ENCODE results near the gene TOP2B.

TOP2B gene

DNA sequence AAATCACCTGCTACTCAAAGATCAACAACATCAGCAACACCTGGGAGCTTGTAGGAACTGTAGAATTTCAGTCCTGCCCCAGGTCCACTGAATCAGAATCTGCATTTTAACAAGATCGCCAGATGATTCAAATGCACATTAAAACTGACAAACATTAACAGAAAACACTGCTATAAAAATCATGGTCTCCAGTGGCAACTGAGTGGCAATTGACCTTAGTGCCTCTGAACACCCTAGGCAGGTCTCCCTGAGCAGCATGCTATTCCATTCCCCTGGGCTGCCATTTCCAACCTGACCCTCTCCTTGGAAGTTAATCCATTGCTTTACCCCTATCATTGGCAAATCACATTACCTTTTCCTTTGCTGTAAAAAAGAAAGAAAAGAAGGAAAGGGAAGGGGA lies 23.0 kb upstream of the TOP2B start:
- no peak overlapping the region for H2BK120ac ChIP-seq (ENCODE audit: insufficient read depth, low read length, poor library complexity)
- H4K8ac ChIP-seq (ENCODE audit: low read depth, low read length): no peak overlapping the region
- no peak overlapping the region for H3K27ac ChIP-seq (ENCODE audit: low read depth, low read length)
- H4K91ac ChIP-seq (ENCODE audit: low read depth, low read length): no peak overlapping the region
- no peaks in the 10 kb centered on the region for H3K79me1 ChIP-seq (ENCODE audit: low read length)
- no peak overlapping the region for H3K4me2 ChIP-seq (ENCODE audit: low read length)
- no peak overlapping the region for H3K4me3 ChIP-seq (ENCODE audit: low read depth, low read length)
- no peak overlapping the region for H2BK12ac ChIP-seq (ENCODE audit: low read length)
- no peak overlapping the region for H3K9ac ChIP-seq (ENCODE audit: low read length)
- H3K18ac ChIP-seq (ENCODE audit: low read length): no peak overlapping the region
- peaks cover 3% of the 10 kb centered on the region for H3K9me3 ChIP-seq (ENCODE audit: insufficient read depth, low read depth, low read length)
- H3K79me2 ChIP-seq (ENCODE audit: control insufficient read depth, insufficient read depth, low read length, poor library complexity): no peaks in the 10 kb centered on the region
- H2BK5ac ChIP-seq (ENCODE audit: low read depth, low read length, poor library complexity): no peak overlapping the region
- no peak overlapping the region for H3K14ac ChIP-seq (ENCODE audit: low read length)
- H3K4ac ChIP-seq (ENCODE audit: low read depth, low read length): no peak overlapping the region
- no peaks in the 10 kb centered on the region for H3K4me1 ChIP-seq (ENCODE audit: control insufficient read depth in 1 of 2, insufficient read depth in 2 of 2, low read length in 2 of 2)
- no peak for DNase-seq
- H3K23ac ChIP-seq (ENCODE audit: low read length): no peak overlapping the region
- H3K36me3 ChIP-seq (ENCODE audit: control insufficient read depth in 1 of 2, insufficient read depth in 2 of 2, low read length in 2 of 2): no peaks in the 10 kb centered on the region
- H2AK5ac ChIP-seq (ENCODE audit: low read length): no peak overlapping the region
- WGBS (ENCODE audit: extremely low coverage, insufficient coverage, insufficient read length): no CpG with 5 or more reads among the region's 1 CpG
- H4K12ac ChIP-seq (ENCODE audit: low read depth, low read length): no peak overlapping the region
- H3K27me3 ChIP-seq (ENCODE audit: insufficient read depth, low read length): no peaks in the 10 kb centered on the region
- H2AFZ ChIP-seq (ENCODE audit: insufficient read depth, low read length, poor library complexity): no peak overlapping the region

GRCh38 chr3:25686766-25687165 lies 22.1 kb upstream of the TOP2B start:
- Histone ChIP-seq H3K18ac (ENCODE audit: low read length) (no peak overlapping the region), H3K4me1 (ENCODE audit: control insufficient read depth in 1 of 2, insufficient read depth in 2 of 2, low read length in 2 of 2) (no peaks in the 10 kb centered on the region), H4K8ac (ENCODE audit: low read depth, low read length) (no peak overlapping the region), H3K79me2 (ENCODE audit: control insufficient read depth, insufficient read depth, low read length, poor library complexity) (no peaks in the 10 kb centered on the region), H3K9ac (ENCODE audit: low read length) (no peak overlapping the region), H3K27ac (ENCODE audit: low read depth, low read length) (no peak overlapping the region), H3K27me3 (ENCODE audit: insufficient read depth, low read length) (no peaks in the 10 kb centered on the region), H3K23ac (ENCODE audit: low read length) (no peak overlapping the region), H3K4me2 (ENCODE audit: low read length) (no peak overlapping the region), H3K14ac (ENCODE audit: low read length) (no peak overlapping the region), H4K91ac (ENCODE audit: low read depth, low read length) (no peak overlapping the region), H3K4ac (ENCODE audit: low read depth, low read length) (no peak overlapping the region), H3K4me3 (ENCODE audit: low read depth, low read length) (no peak overlapping the region), H4K12ac (ENCODE audit: low read depth, low read length) (no peak overlapping the region), H3K79me1 (ENCODE audit: low read length) (no peaks in the 10 kb centered on the region), H3K9me3 (ENCODE audit: insufficient read depth, low read depth, low read length) (peaks cover 3% of the 10 kb centered on the region), H3K36me3 (ENCODE audit: control insufficient read depth in 1 of 2, insufficient read depth in 2 of 2, low read length in 2 of 2) (no peaks in the 10 kb centered on the region), H2AFZ (ENCODE audit: insufficient read depth, low read length, poor library complexity) (no peak overlapping the region), H2BK5ac (ENCODE audit: low read depth, low read length, poor library complexity) (no peak overlapping the region), H2BK120ac (ENCODE audit: insufficient read depth, low read length, poor library complexity) (no peak overlapping the region), H2AK5ac (ENCODE audit: low read length) (no peak overlapping the region), H2BK12ac (ENCODE audit: low read length) (no peak overlapping the region)
- WGBS (ENCODE audit: extremely low coverage, insufficient coverage, insufficient read length): no CpG with 5 or more reads among the region's 23 CpGs
- DNase-seq: no peak

GRCh38 chr3:25683882-25684281 lies 19.2 kb upstream of the TOP2B start:
- Histone ChIP-seq H3K14ac (ENCODE audit: low read length) (no peak overlapping the region), H4K12ac (ENCODE audit: low read depth, low read length) (no peak overlapping the region), H3K4me2 (ENCODE audit: low read length) (no peak overlapping the region), H4K8ac (ENCODE audit: low read depth, low read length) (no peak overlapping the region), H3K9ac (ENCODE audit: low read length) (no peak overlapping the region), H3K18ac (ENCODE audit: low read length) (no peak overlapping the region), H3K9me3 (ENCODE audit: insufficient read depth, low read depth, low read length) (peaks cover 3% of the 10 kb centered on the region), H2AK5ac (ENCODE audit: low read length) (no peak overlapping the region), H3K79me2 (ENCODE audit: control insufficient read depth, insufficient read depth, low read length, poor library complexity) (no peaks in the 10 kb centered on the region), H3K36me3 (ENCODE audit: control insufficient read depth in 1 of 2, insufficient read depth in 2 of 2, low read length in 2 of 2) (no peaks in the 10 kb centered on the region), H3K79me1 (ENCODE audit: low read length) (no peaks in the 10 kb centered on the region), H3K27ac (ENCODE audit: low read depth, low read length) (no peak overlapping the region), H2BK5ac (ENCODE audit: low read depth, low read length, poor library complexity) (no peak overlapping the region), H3K4ac (ENCODE audit: low read depth, low read length) (no peak overlapping the region), H2AFZ (ENCODE audit: insufficient read depth, low read length, poor library complexity) (no peak overlapping the region), H4K91ac (ENCODE audit: low read depth, low read length) (no peak overlapping the region), H3K23ac (ENCODE audit: low read length) (no peak overlapping the region), H3K27me3 (ENCODE audit: insufficient read depth, low read length) (no peaks in the 10 kb centered on the region), H2BK120ac (ENCODE audit: insufficient read depth, low read length, poor library complexity) (no peak overlapping the region), H3K4me3 (ENCODE audit: low read depth, low read length) (no peak overlapping the region), H2BK12ac (ENCODE audit: low read length) (no peak overlapping the region), H3K4me1 (ENCODE audit: control insufficient read depth in 1 of 2, insufficient read depth in 2 of 2, low read length in 2 of 2) (no peaks in the 10 kb centered on the region)
- DNase-seq: no peak
- WGBS (ENCODE audit: extremely low coverage, insufficient coverage, insufficient read length): no CpG with 5 or more reads among the region's 2 CpGs

GRCh38 chr3:25683410-25683809 lies 18.7 kb upstream of the TOP2B start:
- H3K36me3 ChIP-seq (ENCODE audit: control insufficient read depth in 1 of 2, insufficient read depth in 2 of 2, low read length in 2 of 2): no peaks in the 10 kb centered on the region
- no peak overlapping the region for H3K9ac ChIP-seq (ENCODE audit: low read length)
- H2AK5ac ChIP-seq (ENCODE audit: low read length): no peak overlapping the region
- no peak overlapping the region for H2AFZ ChIP-seq (ENCODE audit: insufficient read depth, low read length, poor library complexity)
- DNase-seq: no peak
- no peaks in the 10 kb centered on the region for H3K4me1 ChIP-seq (ENCODE audit: control insufficient read depth in 1 of 2, insufficient read depth in 2 of 2, low read length in 2 of 2)
- H3K4ac ChIP-seq (ENCODE audit: low read depth, low read length): no peak overlapping the region
- H3K79me1 ChIP-seq (ENCODE audit: low read length): no peaks in the 10 kb centered on the region
- no peak overlapping the region for H3K4me2 ChIP-seq (ENCODE audit: low read length)
- H3K27me3 ChIP-seq (ENCODE audit: insufficient read depth, low read length): no peaks in the 10 kb centered on the region
- H3K23ac ChIP-seq (ENCODE audit: low read length): no peak overlapping the region
- H3K4me3 ChIP-seq (ENCODE audit: low read depth, low read length): no peak overlapping the region
- no peak overlapping the region for H3K27ac ChIP-seq (ENCODE audit: low read depth, low read length)
- H3K9me3 ChIP-seq (ENCODE audit: insufficient read depth, low read depth, low read length): peaks cover 3% of the 10 kb centered on the region
- H4K8ac ChIP-seq (ENCODE audit: low read depth, low read length): no peak overlapping the region
- no peaks in the 10 kb centered on the region for H3K79me2 ChIP-seq (ENCODE audit: control insufficient read depth, insufficient read depth, low read length, poor library complexity)
- H2BK5ac ChIP-seq (ENCODE audit: low read depth, low read length, poor library complexity): no peak overlapping the region
- H2BK12ac ChIP-seq (ENCODE audit: low read length): no peak overlapping the region
- no peak overlapping the region for H3K14ac ChIP-seq (ENCODE audit: low read length)
- no CpG with 5 or more reads among the region's 1 CpG for WGBS (ENCODE audit: extremely low coverage, insufficient coverage, insufficient read length)
- H4K91ac ChIP-seq (ENCODE audit: low read depth, low read length): no peak overlapping the region
- no peak overlapping the region for H3K18ac ChIP-seq (ENCODE audit: low read length)
- no peak overlapping the region for H4K12ac ChIP-seq (ENCODE audit: low read depth, low read length)
- no peak overlapping the region for H2BK120ac ChIP-seq (ENCODE audit: insufficient read depth, low read length, poor library complexity)

Measured in trophoblast cell (in vitro differentiated cells and primary cell).